ENCODE measurements around the gene TDRKH.

GRCh38 chr1:151813271-151813977 is 23.1 kb upstream of the TDRKH start:
- TF ChIP-seq REST (IDR thresholded peaks at IDR 0.05; ENCODE audit: insufficient read depth in 1 of 2, low read depth in 2 of 2, low read length in 2 of 2) (no peak), POLR2AphosphoS5 (IDR thresholded peaks at IDR 0.05; ENCODE audit: low read depth, low read length) (no peak)

Measured in PFSK-1 (cell line).